GM18868 (cell line): ENCODE results near the gene SERPIND1.
"Not testable (repeated sequence)": the region's sequence is repeated elsewhere in the genome, so short reads cannot be mapped to it uniquely, and the experiment has no call there.

Experiments used
- ATAC-seq: cut with Tn5 transposase; IDR thresholded peaks from one replicate; pipeline ENCODE4 v1.9.1; 2021; ENCODE audit warnings: mild to moderate bottlenecking, moderate library complexity; ENCODE audit not compliant: unreplicated experiment

The SERPIND1 gene

GRCh38 chr22:20773793-20774212 is at the start of gene SERPIND1:
TSS of gene SERPIND1 (plus strand) at chr22:20774113. CDS start at chr22:20779313, 5,200 bp downstream.
- ATAC-seq: no peak

GRCh38 chr22:20724676-20725454 is 49.0 kb upstream of the SERPIND1 start:
- no peak for ATAC-seq

GRCh38 chr22:20725987-20726558 is 47.8 kb upstream of the SERPIND1 start:
- ATAC-seq: no peak

- ATAC-seq: no peak
Measured at GRCh38 chr22:20727118-20728015, 46.5 kb upstream of the SERPIND1 start.

GRCh38 chr22:20728523-20729190 is 45.3 kb upstream of the SERPIND1 start:
- no peak for ATAC-seq

GRCh38 chr22:20729194-20729593 is 44.7 kb upstream of the SERPIND1 start:
- ATAC-seq: no peak

- not testable (repeated sequence) for ATAC-seq
Measured at GRCh38 chr22:20732431-20732830, 41.5 kb upstream of the SERPIND1 start.

GRCh38 chr22:20735356-20736162 is 38.4 kb upstream of the SERPIND1 start:
- ATAC-seq: not testable (repeated sequence)

- not testable (repeated sequence) for ATAC-seq
Measured at GRCh38 chr22:20736891-20737290, 37.0 kb upstream of the SERPIND1 start.

- ATAC-seq: no peak
Measured at GRCh38 chr22:20738394-20739089, 35.4 kb upstream of the SERPIND1 start.

GRCh38 chr22:20740222-20740951 is 33.5 kb upstream of the SERPIND1 start:
- no peak for ATAC-seq

- ATAC-seq: no peak
Measured at GRCh38 chr22:20741008-20741633, 32.8 kb upstream of the SERPIND1 start.

- no peak for ATAC-seq
Measured at GRCh38 chr22:20741634-20742581, 32.0 kb upstream of the SERPIND1 start.

GRCh38 chr22:20742764-20743163 is 31.1 kb upstream of the SERPIND1 start:
- ATAC-seq: no peak

- ATAC-seq: no peak
Measured at GRCh38 chr22:20744456-20744855, 29.5 kb upstream of the SERPIND1 start.

- no peak for ATAC-seq
Measured at GRCh38 chr22:20745119-20745518, 28.8 kb upstream of the SERPIND1 start.
